ENCODE data around the gene MYH7. TPM values are rescaled to one million over a fixed set of nuclear protein-coding genes. Genes with fewer than 3 reads are reported as not detected.
A peak's percentile ranks its signal among the peaks of the same experiment; 100 is the strongest.

Gene MYH7
- total RNA-seq, 1 donor from 2014 or later: not detected

- Mint-ChIP-seq H3K27ac (ENCODE audit: unreplicated experiment) (peak overlapping the region; percentile 95), H3K9me3 (ENCODE audit: unreplicated experiment) (no peaks in the 10 kb centered on the region), H3K27me3 (ENCODE audit: unreplicated experiment) (peaks cover 3% of the 10 kb centered on the region), H3K36me3 (ENCODE audit: unreplicated experiment) (no peaks in the 10 kb centered on the region), H3K4me1 (ENCODE audit: low read depth, unreplicated experiment) (peaks cover 44% of the 10 kb centered on the region), H3K4me3 (ENCODE audit: unreplicated experiment) (peak overlapping the region; percentile 86)
- no peak for DNase-seq
- TF ChIP-seq CTCF (IDR thresholded peaks at IDR 0.05; ENCODE audit: partially characterized antibody, unreplicated experiment): no peak
Observed at GRCh38 chr14:23481362-23481970, 46.0 kb upstream of the MYH7 start.

GRCh38 chr14:23478109-23478759 lies 42.8 kb upstream of the MYH7 start:
- H3K4me3 Mint-ChIP-seq (ENCODE audit: unreplicated experiment): peak overlapping the region; percentile 17
- peak overlapping the region; percentile 49 for H3K27ac Mint-ChIP-seq (ENCODE audit: unreplicated experiment)
- H3K9me3 Mint-ChIP-seq (ENCODE audit: unreplicated experiment): no peaks in the 10 kb centered on the region
- peaks cover 24% of the 10 kb centered on the region for H3K4me1 Mint-ChIP-seq (ENCODE audit: low read depth, unreplicated experiment)
- H3K36me3 Mint-ChIP-seq (ENCODE audit: unreplicated experiment): no peaks in the 10 kb centered on the region
- TF ChIP-seq CTCF (IDR thresholded peaks at IDR 0.05; ENCODE audit: partially characterized antibody, unreplicated experiment): peak; percentile 94
- peak; percentile 65 for DNase-seq
- peaks cover 3% of the 10 kb centered on the region for H3K27me3 Mint-ChIP-seq (ENCODE audit: unreplicated experiment)

GRCh38 chr14:23470947-23471346 lies 35.5 kb upstream of the MYH7 start:
- no peaks in the 10 kb centered on the region for H3K27me3 Mint-ChIP-seq (ENCODE audit: unreplicated experiment)
- no peak for TF ChIP-seq CTCF (IDR thresholded peaks at IDR 0.05; ENCODE audit: partially characterized antibody, unreplicated experiment)
- H3K27ac Mint-ChIP-seq (ENCODE audit: unreplicated experiment): no peak overlapping the region
- peaks cover 3% of the 10 kb centered on the region for H3K4me1 Mint-ChIP-seq (ENCODE audit: low read depth, unreplicated experiment)
- H3K36me3 Mint-ChIP-seq (ENCODE audit: unreplicated experiment): no peaks in the 10 kb centered on the region
- DNase-seq: no peak
- peaks cover 2% of the 10 kb centered on the region for H3K9me3 Mint-ChIP-seq (ENCODE audit: unreplicated experiment)
- peak overlapping the region; percentile 55 for H3K4me3 Mint-ChIP-seq (ENCODE audit: unreplicated experiment)

GRCh38 chr14:23469906-23470403 lies 34.5 kb upstream of the MYH7 start:
- no peak overlapping the region for H3K4me3 Mint-ChIP-seq (ENCODE audit: unreplicated experiment)
- no peaks in the 10 kb centered on the region for H3K27me3 Mint-ChIP-seq (ENCODE audit: unreplicated experiment)
- H3K9me3 Mint-ChIP-seq (ENCODE audit: unreplicated experiment): peaks cover 2% of the 10 kb centered on the region
- H3K4me1 Mint-ChIP-seq (ENCODE audit: low read depth, unreplicated experiment): peaks cover 3% of the 10 kb centered on the region
- no peak overlapping the region for H3K27ac Mint-ChIP-seq (ENCODE audit: unreplicated experiment)
- DNase-seq: no peak
- TF ChIP-seq CTCF (IDR thresholded peaks at IDR 0.05; ENCODE audit: partially characterized antibody, unreplicated experiment): no peak
- no peaks in the 10 kb centered on the region for H3K36me3 Mint-ChIP-seq (ENCODE audit: unreplicated experiment)

Measured in glutamatergic neuron (in vitro differentiated cells).